ENCODE measurements around the gene MYL6B. TPM values are rescaled to one million over a fixed set of nuclear protein-coding genes. Genes with fewer than 3 reads are reported as not detected.

The MYL6B gene
- polyA plus RNA-seq, 1 experiment: 75.4 TPM

DNA sequence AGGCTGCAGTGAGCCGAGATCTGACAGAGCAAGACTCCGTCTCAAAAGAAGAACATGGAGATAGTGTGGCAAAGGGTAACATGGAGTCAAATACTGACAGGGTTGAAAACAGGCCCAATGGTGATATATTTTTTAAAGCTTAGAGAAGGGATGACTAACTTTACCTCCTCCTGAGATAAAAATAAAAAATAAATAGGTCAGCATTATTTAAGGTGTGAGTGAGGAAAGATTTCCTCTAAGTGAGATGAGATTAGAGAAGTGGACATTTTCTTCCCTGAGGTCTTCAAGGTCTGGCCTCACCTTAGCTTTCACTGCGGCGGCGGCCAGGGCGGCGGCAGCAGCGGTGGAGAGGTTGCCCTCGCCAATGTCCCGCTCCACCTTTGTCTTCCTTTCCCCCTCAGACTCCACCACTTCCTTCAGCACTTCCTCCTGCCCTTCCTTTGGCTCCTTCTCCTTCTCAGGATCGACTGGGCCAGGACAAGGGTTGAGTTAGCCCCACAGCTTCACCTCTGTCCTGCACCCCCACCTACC lies 16.9 kb downstream of the MYL6B start:
- CTCF ChIA-PET: no interaction called here
- H3K27me3 ChIP-seq (ENCODE audit: control insufficient read depth, insufficient read depth, low read length): no peaks in the 10 kb centered on the region
- H3K4me3 ChIP-seq (ENCODE audit: low read depth, low read length): no peak overlapping the region
- TF ChIP-seq, protein P1, sequence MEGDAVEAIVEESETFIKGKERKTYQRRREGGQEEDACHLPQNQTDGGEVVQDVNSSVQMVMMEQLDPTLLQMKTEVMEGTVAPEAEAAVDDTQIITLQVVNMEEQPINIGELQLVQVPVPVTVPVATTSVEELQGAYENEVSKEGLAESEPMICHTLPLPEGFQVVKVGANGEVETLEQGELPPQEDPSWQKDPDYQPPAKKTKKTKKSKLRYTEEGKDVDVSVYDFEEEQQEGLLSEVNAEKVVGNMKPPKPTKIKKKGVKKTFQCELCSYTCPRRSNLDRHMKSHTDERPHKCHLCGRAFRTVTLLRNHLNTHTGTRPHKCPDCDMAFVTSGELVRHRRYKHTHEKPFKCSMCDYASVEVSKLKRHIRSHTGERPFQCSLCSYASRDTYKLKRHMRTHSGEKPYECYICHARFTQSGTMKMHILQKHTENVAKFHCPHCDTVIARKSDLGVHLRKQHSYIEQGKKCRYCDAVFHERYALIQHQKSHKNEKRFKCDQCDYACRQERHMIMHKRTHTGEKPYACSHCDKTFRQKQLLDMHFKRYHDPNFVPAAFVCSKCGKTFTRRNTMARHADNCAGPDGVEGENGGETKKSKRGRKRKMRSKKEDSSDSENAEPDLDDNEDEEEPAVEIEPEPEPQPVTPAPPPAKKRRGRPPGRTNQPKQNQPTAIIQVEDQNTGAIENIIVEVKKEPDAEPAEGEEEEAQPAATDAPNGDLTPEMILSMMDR (IDR thresholded peaks at IDR 0.05; ENCODE audit: insufficient read depth, low read depth, low read length): no peak
- DNase-seq (ENCODE audit: low read depth): no peak
- peaks cover 40% of the 10 kb centered on the region for H3K36me3 ChIP-seq (ENCODE audit: control insufficient read depth, insufficient read depth, low read length)
- POLR2A ChIA-PET: no interaction called here

DNA sequence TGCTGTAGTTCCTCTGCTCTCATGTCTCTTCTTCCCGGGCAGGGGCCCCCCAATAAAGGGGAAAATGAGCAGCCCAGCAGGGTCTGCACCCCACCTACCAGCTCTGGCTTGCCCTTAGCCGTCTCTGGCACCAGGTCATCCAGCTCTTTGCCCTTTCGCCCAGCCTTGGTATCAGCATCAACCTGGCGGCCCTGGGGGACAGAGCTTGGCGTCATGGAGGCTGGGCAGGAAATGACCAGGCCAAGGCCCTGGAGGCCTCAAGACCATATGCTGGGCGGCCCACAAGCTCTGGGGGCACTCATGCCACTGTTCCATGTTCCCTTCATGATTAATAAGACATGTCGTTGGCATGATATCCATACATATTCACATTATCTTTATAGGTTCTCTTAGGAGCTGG lies 20.5 kb downstream of the MYL6B start:
- TF ChIP-seq, protein P1 (IDR thresholded peaks at IDR 0.05; ENCODE audit: insufficient read depth, low read depth, low read length): no peak
- no peak overlapping the region for H3K4me3 ChIP-seq (ENCODE audit: low read depth, low read length)
- H3K36me3 ChIP-seq (ENCODE audit: control insufficient read depth, insufficient read depth, low read length): peaks cover 35% of the 10 kb centered on the region
- no peaks in the 10 kb centered on the region for H3K27me3 ChIP-seq (ENCODE audit: control insufficient read depth, insufficient read depth, low read length)
- POLR2A ChIA-PET: no interaction called here
- DNase-seq (ENCODE audit: low read depth): no peak
- CTCF ChIA-PET: no interaction called here

DNA sequence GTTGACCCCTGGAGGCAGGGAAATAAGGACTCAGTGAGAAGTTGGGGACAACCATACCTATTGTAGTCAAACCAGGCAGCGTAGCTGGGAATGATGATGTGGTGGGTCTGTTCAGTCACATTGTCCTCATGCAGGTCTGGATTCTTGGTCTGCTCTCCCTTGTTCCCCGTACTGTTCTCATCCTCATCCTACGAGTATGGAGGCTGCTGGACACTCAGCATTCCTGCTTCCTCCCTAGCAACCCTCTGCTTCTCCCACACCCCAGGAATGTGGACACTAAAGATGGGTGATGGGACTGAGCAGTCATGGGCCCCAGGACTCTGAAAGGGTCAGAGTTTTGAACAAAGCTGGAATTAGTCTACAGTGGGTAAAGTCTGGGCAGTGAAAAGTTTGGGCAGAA lies 26.0 kb downstream of the MYL6B start:
- TF ChIP-seq, protein P1 (IDR thresholded peaks at IDR 0.05; ENCODE audit: insufficient read depth, low read depth, low read length): no peak
- POLR2A ChIA-PET: interaction anchor here (1.1 kb wide), 1 partner anchor 19 kb away, joined by 3 read pairs; no protein-coding TSS in a partner anchor
- no peak overlapping the region for H3K4me3 ChIP-seq (ENCODE audit: low read depth, low read length)
- peaks cover 31% of the 10 kb centered on the region for H3K36me3 ChIP-seq (ENCODE audit: control insufficient read depth, insufficient read depth, low read length)
- CTCF ChIA-PET: interaction anchor here (0.6 to 2.8 kb wide), 2 partner anchors 11 to 361 kb away, joined by 3 to 16 read pairs; partner anchors contain the start of gene SMARCC2
- DNase-seq (ENCODE audit: low read depth): no peak
- H3K27me3 ChIP-seq (ENCODE audit: control insufficient read depth, insufficient read depth, low read length): no peaks in the 10 kb centered on the region

DNA sequence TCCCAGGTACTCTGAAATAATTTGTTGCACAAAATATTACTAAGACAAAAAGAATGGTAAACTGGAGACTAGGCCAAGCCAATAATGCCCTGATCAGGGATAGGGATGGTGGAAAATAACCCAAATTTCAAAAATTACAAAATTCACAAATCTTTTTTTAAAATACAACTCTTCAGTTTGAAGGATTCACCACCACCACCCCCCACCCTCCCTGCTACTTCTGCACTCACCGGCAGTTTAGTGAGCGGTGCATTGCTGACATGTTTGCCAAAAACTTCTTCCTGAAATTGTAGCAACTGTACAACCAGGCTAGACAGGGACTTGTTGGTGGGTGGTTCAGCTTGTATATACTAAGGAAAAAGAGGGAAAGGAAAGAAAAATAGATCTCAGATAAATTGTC lies 34.6 kb downstream of the MYL6B start:
- DNase-seq (ENCODE audit: low read depth): no peak
- Histone ChIP-seq H3K27me3 (ENCODE audit: control insufficient read depth, insufficient read depth, low read length) (no peaks in the 10 kb centered on the region), H3K36me3 (ENCODE audit: control insufficient read depth, insufficient read depth, low read length) (peaks cover 10% of the 10 kb centered on the region), H3K4me3 (ENCODE audit: low read depth, low read length) (no peak overlapping the region)
- ChIA-PET POLR2A (no interaction called here), CTCF (interaction anchor here (1.6 to 6.7 kb wide), 4 partner anchors 25 to 67 kb away, joined by 4 to 134 read pairs (median 63); partner anchors contain the start of genes ESYT1, MYL6 and ZC3H10)
- TF ChIP-seq, protein P1 (IDR thresholded peaks at IDR 0.05; ENCODE audit: insufficient read depth, low read depth, low read length): no peak

DNA sequence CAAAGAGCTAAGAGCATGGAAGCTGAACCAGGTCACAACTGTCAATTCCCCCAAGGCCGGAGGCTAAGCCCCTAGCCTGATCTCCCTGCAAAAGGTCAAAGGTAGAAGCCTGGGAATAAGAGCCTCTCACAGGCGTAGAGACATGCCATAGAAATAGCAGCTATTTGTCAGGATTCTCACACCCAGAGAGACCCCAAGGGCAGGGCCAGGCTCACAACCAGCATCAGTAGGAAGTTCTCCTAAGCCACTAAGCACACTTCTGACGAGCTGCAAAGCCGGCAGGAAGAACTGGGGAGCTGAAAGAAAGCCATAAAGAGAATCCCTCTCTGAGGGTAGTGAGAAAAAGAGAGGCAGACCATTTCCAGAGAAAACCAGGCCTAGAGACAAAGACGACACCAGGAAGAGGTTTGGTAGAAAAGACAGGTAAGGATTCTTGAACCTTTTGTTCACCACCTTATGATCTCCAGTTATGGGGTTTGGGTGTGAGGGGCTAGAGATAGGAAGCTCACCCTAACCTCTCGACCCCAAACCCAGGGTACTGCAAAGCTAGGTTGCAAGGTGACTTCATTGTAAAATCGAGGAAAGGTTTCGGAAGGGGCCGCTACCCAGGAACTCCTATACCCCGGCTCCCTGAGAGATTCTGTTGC lies 35.9 kb downstream of the MYL6B start:
- no peak for DNase-seq (ENCODE audit: low read depth)
- CTCF ChIA-PET: interaction anchor here (0.9 to 9.8 kb wide), 18 partner anchors 7 to 450 kb away, joined by 3 to 134 read pairs (median 7); partner anchors contain the start of genes ESYT1, MYL6, RNF41 and SPRYD4
- Histone ChIP-seq H3K4me3 (ENCODE audit: low read depth, low read length) (peak overlapping the region; percentile 71), H3K27me3 (ENCODE audit: control insufficient read depth, insufficient read depth, low read length) (no peaks in the 10 kb centered on the region), H3K36me3 (ENCODE audit: control insufficient read depth, insufficient read depth, low read length) (peaks cover 10% of the 10 kb centered on the region)
- POLR2A ChIA-PET: interaction anchor here (0.6 to 2.2 kb wide), 4 partner anchors 30 to 114 kb away, joined by 3 to 10 read pairs (median 5); partner anchors contain the start of genes MYL6 and RNF41
- TF ChIP-seq, protein P1 (IDR thresholded peaks at IDR 0.05; ENCODE audit: insufficient read depth, low read depth, low read length): no peak

Data from BJ (cell line).